GM19023 (cell line): ENCODE data around the gene RC3H2.

Experiments
- ATAC-seq: cut with Tn5 transposase; IDR thresholded peaks from one replicate; pipeline ENCODE4 v1.9.1; 2021; ENCODE audit warnings: mild to moderate bottlenecking, moderate library complexity; ENCODE audit not compliant: unreplicated experiment

RC3H2 gene

GRCh38 chr9:122904823-122905710 is at the start of gene RC3H2:
Gene RC3H2 (minus strand): TSS chr9:122905359. CDS start chr9:122897509, 7,850 bp downstream.
- peak; percentile 91 for ATAC-seq

GRCh38 chr9:122954253-122954691 is 49.1 kb upstream of the RC3H2 start:
- no peak for ATAC-seq

- no peak for ATAC-seq
Measured at GRCh38 chr9:122951056-122951455, 45.9 kb upstream of the RC3H2 start.

DNA sequence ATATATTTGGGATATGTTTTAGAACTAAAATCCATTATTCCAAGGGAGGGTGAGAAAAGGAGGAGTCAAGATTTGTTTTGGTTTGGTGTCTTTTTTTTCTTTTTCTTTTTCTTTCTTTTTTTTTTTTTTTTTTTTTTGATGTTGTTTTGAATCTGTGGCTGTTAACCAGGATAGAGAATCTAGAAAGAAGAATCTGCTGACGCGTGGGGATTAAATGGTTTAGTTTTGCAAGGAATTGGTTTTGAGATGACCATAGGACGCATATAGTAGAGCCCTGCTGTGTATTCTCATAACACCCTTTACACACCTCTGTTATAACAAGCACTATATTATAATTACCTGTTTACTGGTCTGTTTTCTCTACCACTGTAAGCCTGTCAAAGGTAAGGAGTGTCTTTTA is 45.1 kb upstream of the RC3H2 start:
- no peak for ATAC-seq

- no peak for ATAC-seq
Measured at GRCh38 chr9:122949696-122950095, 44.5 kb upstream of the RC3H2 start.

DNA sequence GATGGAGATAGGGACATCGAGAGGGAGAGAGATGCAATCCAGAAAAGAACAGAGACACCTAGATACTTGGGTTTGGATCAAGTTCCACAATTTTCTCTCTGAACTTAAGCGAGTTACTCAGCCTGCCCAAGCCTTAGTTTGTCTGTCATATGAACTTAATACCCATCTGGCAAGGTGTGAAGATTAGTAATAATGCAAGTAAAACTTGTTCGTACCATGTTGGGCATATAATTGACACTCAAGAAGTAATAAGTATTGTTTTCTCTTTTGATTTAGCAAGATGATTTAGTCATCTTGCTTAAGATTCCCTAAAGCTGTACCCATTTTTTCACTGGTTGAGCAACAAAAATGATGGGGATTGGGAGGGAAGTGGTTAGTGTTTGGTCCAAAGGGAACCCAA is 43.2 kb upstream of the RC3H2 start:
- no peak for ATAC-seq

DNA sequence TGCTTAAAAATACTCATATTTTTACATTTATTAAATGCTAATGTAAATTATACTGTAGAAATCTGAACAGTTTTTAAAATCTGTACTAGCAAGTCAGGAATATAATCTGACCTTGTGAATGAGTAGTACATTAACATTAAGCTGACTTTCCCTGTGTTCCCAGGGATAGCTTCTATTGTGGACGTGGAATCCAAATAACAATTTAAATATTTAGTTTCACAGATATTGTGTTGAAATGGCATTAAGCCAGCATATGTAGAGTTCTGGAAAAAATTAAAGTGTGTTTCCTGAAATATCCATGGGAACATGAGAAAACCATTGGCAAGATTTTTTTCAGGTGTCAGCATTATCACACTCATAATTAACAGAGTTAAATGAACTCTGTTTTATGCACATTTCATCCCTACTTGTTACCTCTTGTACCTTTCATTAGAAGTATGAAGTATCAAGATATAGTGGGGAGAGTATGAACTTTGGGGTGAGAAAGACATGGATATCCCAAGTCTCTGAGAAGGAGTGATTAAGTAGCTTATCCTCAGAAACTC is 41.4 kb upstream of the RC3H2 start:
- no peak for ATAC-seq

DNA sequence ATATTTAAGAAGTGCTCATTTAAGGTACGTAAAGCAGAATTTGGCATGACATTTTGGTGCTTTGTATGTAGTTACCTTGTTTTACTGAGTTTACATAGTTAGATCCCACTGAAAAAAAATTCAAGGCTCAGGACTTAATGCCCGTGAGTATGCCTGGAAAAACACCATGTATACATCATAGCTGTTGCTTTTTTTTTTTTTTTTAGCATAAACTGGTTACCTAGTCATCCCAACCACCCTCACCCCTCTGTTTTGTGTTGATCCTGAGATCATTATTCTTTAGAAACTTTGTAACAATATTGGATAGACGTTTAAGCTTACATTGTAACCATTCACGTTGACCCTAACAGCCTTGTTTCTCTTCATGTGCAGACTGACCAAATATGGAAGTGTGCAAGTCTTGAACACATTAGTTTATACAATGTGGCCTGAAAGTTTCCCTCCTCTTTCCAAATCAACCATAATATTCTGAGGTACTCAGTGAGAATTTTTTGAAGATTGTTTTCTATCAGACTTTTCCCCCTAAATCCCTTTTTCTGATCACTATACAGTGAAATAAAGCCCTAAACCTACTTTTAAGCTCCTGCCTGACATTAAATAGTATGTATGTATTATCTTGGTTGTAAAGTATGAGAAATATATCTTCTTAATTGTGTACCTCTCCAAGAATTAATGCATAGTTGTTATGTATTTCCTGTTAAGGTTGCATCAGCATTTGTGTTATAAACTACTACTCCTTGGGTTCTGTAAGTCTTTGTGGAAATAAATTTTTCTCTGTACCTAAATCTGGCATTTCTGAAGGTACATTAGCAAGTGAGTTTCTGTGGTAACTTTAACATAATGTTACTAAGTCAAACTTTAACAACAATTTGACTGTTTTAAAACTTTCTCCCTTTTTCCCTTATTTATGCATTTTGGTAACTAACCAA is 40.1 kb upstream of the RC3H2 start:
- ATAC-seq, result no peak

GRCh38 chr9:122941582-122942234 is 36.5 kb upstream of the RC3H2 start:
- ATAC-seq, result no peak

DNA sequence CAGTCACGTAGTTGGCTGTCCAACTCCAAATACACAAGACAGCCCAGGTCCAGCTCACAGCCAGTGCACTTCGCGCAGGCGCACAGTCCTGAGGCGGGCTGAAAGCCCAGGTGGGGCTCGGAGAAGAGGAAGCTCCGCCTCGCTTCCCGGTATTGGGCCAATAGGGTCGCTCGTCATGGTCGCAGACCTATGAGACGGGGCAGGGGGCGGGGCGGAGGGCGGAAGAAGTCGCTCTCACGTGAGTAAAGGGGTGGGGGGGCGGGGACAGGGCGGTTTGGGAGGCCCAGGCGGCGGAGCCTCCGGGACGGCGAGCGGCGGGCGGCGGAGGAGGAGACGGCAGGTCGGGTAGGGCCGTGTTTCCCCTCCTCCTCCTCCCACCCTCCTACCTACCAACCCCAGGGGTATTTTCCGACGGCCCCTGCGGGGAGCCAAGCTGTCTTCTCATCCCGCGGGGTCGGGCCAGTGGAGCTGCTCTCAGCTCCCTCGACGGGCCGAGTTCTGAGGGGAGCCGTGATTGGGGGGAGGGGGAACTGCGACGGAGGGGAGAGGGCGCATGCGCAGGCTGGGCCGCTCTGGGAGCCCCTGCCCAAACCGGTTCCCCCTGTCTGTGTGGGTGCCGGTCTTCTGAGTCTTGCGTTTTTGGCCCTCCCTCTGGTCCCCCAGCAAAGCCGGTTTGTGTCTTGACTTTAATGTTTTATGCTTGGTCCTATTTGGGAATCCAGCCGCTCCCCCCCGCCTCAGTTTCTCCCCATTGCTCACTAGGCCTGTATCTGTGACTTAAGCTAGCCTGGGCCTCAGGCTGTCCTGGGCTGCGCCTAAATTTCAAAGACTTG is 35.8 kb upstream of the RC3H2 start, which contains the start of gene RABGAP1:
Gene RABGAP1 (plus strand): TSS at position 272 of the 833 bp plus-strand sequence. CDS start 16,040 bp downstream, outside the sequence.
- ATAC-seq, result peak; percentile 99

- ATAC-seq, result no peak
Measured at GRCh38 chr9:122940454-122940748, 35.2 kb upstream of the RC3H2 start.

DNA sequence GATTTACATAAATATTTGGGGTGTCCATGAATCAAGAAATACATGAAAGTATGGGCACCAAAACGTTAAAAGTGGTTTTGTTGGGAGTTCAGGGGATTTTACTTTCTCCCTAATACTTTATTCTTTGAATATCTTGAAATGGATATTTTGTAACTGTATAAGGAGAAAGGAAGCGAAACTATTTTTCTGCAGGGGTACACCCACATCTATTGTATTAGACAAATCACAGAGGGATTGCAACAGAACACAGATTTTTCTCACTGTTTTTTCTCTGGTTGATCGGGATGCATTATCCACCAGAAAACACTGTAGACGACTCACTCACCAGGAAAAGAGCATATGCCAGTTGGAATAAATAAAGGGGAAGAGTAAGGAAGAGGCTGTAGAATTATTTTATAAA is 34.4 kb upstream of the RC3H2 start:
- no peak for ATAC-seq

- no peak for ATAC-seq
Measured at GRCh38 chr9:122936883-122937282, 31.7 kb upstream of the RC3H2 start.

GRCh38 chr9:122936464-122936863 is 31.3 kb upstream of the RC3H2 start:
- no peak for ATAC-seq

DNA sequence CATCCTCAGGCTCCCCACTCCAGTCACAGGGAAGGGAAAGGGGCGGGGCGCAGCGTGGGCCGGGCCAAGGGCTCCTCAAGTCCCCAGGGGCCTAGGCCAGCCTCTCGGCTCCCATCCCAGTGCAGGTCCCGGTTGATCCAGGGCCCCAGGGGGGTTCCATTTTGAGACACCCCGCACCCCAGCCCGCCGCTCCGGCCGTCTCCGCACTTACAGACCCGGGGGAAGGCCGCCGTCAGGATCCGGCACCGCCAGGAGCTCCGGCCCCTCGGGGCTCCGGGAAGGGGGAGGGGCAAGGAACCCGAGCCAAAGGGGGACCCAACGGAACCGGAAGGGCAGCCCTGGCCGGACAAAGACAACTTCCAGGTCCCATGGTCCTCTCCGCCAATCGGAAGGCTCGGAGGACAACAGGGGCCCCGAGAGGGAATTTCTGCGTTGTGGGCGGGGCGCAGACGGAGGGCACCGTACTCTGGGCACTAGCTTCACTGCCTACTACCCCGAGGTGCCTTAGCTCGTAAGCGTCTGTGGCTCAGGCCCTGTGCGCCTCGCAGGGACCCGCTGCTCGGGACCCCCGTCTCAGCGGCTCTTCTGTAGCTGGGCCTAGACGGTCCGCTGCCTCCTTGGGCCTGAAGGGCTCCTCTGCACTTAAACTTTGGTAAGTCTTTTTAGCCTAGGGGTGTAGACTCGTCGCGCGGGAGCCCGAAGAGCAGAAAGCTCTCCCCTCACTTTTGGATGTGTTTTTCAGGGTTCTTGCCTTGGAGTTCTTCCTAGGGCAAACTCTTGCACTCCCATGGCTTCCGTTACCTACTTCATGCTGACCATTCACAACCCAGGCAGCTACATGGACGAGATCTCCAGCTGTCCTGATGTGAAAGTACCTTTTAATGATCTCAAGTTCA is 26.3 kb upstream of the RC3H2 start, which contains the start of gene ZBTB26:
Gene ZBTB26 (minus strand): TSS at position 287 of the 896 bp plus-strand sequence. CDS start 11,578 bp downstream, outside the sequence.
- peak; percentile 98 for ATAC-seq

DNA sequence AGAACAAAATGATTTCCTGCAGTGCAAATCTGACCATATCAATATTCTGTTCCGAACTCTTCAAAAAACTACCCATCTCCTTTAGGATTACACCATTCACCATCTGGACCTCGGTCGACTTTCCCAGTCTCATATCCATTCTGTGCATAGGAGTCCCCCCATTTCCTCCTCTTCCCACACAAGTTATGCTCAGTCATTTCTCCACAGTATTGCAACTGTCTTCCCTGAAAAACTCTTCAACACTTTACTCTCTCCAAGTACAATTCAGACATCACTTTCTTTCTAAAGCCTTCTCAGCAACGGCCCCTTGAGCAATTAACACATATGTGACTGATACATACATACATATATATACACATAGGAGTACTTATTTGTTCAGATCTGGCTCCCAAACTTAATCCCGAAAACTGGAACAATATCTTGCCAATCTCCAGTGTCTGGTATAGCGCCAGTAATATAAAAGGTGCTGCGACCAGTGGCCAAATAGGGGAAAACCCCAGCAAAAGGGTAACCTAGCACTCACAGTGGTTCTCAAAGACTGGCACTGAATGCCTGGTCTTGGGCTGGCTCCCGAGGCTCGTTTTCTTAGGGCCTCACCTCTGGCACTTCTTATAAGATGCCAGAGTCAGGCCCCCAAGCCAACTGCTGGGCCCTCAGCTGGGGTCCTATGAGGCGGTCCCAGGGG is 25.5 kb upstream of the RC3H2 start:
- ATAC-seq, result peak; percentile 14

GRCh38 chr9:122929796-122930354 is 24.7 kb upstream of the RC3H2 start:
- ATAC-seq, result no peak

DNA sequence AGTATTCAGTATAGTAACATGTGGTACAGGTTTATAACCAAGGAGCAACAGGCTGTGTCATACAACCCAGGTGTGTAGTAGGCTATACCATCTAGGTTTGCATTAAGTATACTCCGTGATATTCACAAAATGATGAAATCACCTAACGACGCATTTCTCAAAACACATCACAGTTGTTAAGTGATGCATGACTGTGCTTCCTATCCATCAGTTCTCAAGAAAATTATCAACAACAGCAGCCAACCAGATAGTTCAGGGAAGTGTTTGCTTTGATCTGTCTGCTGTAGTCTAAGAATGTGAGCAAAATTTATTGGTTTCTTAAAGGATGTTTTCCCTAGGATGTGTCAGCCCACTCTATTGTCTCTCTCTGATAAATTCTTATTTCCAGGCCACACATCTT is 18.8 kb upstream of the RC3H2 start:
- no peak for ATAC-seq
